ENCODE results near the gene ITPK1. TPM values are rescaled to one million over a fixed set of nuclear protein-coding genes. Genes with fewer than 3 reads are reported as not detected.

Gene ITPK1
- total RNA-seq, 1 experiment from 2014 or later: 88.6 TPM

DNA sequence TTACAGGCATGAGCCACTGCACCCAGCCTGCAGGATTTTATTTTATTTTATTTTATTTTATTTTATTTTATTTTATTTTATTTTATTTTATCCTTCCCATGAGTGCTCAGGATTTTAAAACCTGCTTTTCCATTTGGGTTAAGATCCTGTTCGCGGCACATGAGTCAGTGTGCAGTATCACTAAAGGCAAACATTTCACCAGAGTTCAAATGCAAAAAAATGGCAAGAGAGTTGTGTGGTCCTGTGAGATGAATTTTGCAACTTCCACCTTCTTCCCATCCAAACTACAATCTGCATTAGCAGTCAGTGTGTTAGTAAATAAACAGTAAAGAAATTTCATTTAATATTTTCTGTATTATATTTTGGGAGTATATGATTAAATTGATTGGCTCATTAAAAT lies 39.9 kb upstream of the ITPK1 start:
- DNase-seq: peak in 1 of 2 experiments; percentile 52
- H3K4me2 ChIP-seq: no peak overlapping the region
- no peaks in the 10 kb centered on the region for H4K20me1 ChIP-seq (ENCODE audit: insufficient read depth)
- ChIA-PET POLR2A (ENCODE audit: unreplicated experiment) (no interaction called here), CTCF (no interaction called here)
- H3K4me1 ChIP-seq (replicated peaks; ENCODE audit: insufficient read depth): peaks cover 15% of the 10 kb centered on the region; the same call in 1 of the 2 replicates
- H3K9me3 ChIP-seq (ENCODE audit: insufficient read depth, low read depth): no peaks in the 10 kb centered on the region
- no peaks in the 10 kb centered on the region for H3F3A ChIP-seq (ENCODE audit: insufficient read depth, low read depth)
- BruUV-seq (replicated peaks): no TSS peak
- no peaks in the 10 kb centered on the region for H3K27me3 ChIP-seq (ENCODE audit: insufficient read depth, low read depth)
- H3K36me3 ChIP-seq (ENCODE audit: low read depth): no peaks in the 10 kb centered on the region
- H2AFZ ChIP-seq: no peak overlapping the region
- no peaks in the 10 kb centered on the region for H3K9me2 ChIP-seq (ENCODE audit: insufficient read depth)
- TF ChIP-seq, protein P1, sequence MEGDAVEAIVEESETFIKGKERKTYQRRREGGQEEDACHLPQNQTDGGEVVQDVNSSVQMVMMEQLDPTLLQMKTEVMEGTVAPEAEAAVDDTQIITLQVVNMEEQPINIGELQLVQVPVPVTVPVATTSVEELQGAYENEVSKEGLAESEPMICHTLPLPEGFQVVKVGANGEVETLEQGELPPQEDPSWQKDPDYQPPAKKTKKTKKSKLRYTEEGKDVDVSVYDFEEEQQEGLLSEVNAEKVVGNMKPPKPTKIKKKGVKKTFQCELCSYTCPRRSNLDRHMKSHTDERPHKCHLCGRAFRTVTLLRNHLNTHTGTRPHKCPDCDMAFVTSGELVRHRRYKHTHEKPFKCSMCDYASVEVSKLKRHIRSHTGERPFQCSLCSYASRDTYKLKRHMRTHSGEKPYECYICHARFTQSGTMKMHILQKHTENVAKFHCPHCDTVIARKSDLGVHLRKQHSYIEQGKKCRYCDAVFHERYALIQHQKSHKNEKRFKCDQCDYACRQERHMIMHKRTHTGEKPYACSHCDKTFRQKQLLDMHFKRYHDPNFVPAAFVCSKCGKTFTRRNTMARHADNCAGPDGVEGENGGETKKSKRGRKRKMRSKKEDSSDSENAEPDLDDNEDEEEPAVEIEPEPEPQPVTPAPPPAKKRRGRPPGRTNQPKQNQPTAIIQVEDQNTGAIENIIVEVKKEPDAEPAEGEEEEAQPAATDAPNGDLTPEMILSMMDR (conservative IDR thresholded peaks at IDR 0.05): no peak
- no peak for TF ChIP-seq EZH2 (IDR thresholded peaks at IDR 0.05; ENCODE audit: low read depth)
- no peak overlapping the region for H3K27ac ChIP-seq
- no peaks in the 10 kb centered on the region for H3K79me2 ChIP-seq (ENCODE audit: low read depth)
- H3K4me3 ChIP-seq: no peak overlapping the region
- intact Hi-C loops (cut with micrococcal nuclease; ENCODE audit: unreplicated experiment): no loop called here

DNA sequence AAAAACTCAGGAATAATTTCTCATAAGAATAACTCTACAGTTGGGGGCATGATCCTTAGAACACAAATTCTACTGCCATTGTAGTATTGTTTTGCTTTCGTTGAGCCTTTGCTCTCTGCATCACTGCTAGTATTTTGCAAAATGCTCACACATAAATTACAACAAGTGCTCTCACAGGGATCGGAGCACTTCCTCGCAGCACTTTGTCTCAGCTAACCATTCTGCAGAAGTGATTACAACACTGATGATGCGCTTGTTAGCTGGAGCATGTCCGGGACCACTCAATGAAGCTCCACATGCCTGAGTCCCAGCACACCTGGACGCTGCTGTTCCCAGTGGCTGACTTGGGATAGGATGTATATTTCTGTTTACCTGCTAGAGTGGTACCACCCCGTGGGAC lies 37.4 kb upstream of the ITPK1 start:
- no peaks in the 10 kb centered on the region for H3K79me2 ChIP-seq (ENCODE audit: low read depth)

DNA sequence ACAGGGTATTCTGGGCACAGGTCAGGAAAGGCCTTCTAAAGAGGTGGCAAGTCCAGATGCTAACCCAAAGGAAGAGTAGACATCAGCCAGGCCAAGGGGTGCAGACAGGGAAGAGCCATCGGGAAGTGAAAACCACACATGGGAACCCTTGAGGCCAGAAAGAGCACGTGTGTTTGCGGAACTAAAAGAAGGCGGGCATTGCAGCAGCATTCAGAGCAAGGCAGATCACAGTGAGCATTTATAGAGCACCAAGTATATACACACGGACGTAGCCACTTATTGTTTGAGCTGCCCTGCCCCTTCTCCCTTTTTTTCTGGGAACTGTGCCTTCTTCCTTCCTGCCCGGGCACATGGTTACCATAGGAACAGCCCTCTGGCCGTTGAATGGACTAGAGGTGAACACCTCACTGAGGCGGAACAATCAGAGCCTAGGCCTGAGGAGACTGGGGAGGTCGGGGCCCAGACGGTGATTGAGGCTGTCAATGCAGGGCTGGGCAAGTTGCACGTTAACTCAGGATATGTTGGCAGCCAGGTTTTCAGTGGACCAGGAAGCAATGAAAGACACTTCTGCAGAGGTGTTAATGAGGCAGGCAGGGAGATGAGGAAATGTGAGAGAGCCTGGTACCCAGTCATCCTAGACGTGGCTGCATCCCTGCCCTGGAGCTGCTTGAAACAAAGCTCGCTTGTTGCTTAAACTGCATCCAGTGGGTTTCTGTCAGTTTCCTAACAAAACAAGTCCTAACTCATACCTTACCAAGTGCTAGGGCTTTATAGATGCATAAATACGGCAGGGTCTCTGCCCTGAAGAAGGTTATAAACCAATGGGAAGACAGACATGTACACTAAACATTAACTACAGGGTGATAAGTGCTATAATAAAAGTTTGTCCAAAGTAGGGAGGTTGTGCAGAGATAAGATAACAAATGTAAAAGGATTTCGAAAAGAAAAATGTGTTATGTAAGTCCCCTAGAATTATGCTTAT lies 34.8 kb upstream of the ITPK1 start:
- Histone ChIP-seq H3K4me3 (no peak overlapping the region), H3K4me2 (no peak overlapping the region), H3K4me1 (replicated peaks; ENCODE audit: insufficient read depth) (peaks cover 14% of the 10 kb centered on the region; the same call in 1 of the 2 replicates), H4K20me1 (ENCODE audit: insufficient read depth) (no peaks in the 10 kb centered on the region), H3K36me3 (ENCODE audit: low read depth) (no peaks in the 10 kb centered on the region), H3K9me3 (ENCODE audit: insufficient read depth, low read depth) (no peaks in the 10 kb centered on the region), H3K79me2 (ENCODE audit: low read depth) (no peaks in the 10 kb centered on the region), H3F3A (ENCODE audit: insufficient read depth, low read depth) (no peaks in the 10 kb centered on the region), H3K27me3 (ENCODE audit: insufficient read depth, low read depth) (no peaks in the 10 kb centered on the region), H2AFZ (no peak overlapping the region), H3K27ac (no peak overlapping the region), H3K9me2 (ENCODE audit: insufficient read depth) (no peaks in the 10 kb centered on the region)
- ChIA-PET POLR2A (ENCODE audit: unreplicated experiment) (no interaction called here), CTCF (no interaction called here)
- TF ChIP-seq, protein P1 (conservative IDR thresholded peaks at IDR 0.05): no peak
- BruUV-seq (replicated peaks): no TSS peak
- DNase-seq: no peak
- intact Hi-C loops (cut with micrococcal nuclease; ENCODE audit: unreplicated experiment): no loop called here

More for the DNA sequence above, 37.4 kb upstream of the ITPK1 start:
- no peaks in the 10 kb centered on the region for H3K9me3 ChIP-seq (ENCODE audit: insufficient read depth, low read depth)
- intact Hi-C loops (cut with micrococcal nuclease; ENCODE audit: unreplicated experiment): no loop called here
- no peak overlapping the region for H2AFZ ChIP-seq
- H3K4me2 ChIP-seq: no peak overlapping the region
- H3K4me3 ChIP-seq: no peak overlapping the region
- no peaks in the 10 kb centered on the region for H3K9me2 ChIP-seq (ENCODE audit: insufficient read depth)
- H3K27me3 ChIP-seq (ENCODE audit: insufficient read depth, low read depth): no peaks in the 10 kb centered on the region
- DNase-seq: no peak
- H3F3A ChIP-seq (ENCODE audit: insufficient read depth, low read depth): no peaks in the 10 kb centered on the region
- TF ChIP-seq EZH2 (IDR thresholded peaks at IDR 0.05; ENCODE audit: low read depth): no peak
- TF ChIP-seq, protein P1 (conservative IDR thresholded peaks at IDR 0.05): no peak
- ChIA-PET CTCF (no interaction called here), POLR2A (ENCODE audit: unreplicated experiment) (no interaction called here)
- no peaks in the 10 kb centered on the region for H3K36me3 ChIP-seq (ENCODE audit: low read depth)
- H3K27ac ChIP-seq: no peak overlapping the region
- BruUV-seq (replicated peaks): no TSS peak
- H3K4me1 ChIP-seq (replicated peaks; ENCODE audit: insufficient read depth): peaks cover 15% of the 10 kb centered on the region; the same call in 1 of the 2 replicates
- H4K20me1 ChIP-seq (ENCODE audit: insufficient read depth): no peaks in the 10 kb centered on the region
